NCI-H1417 treated with DMSO at 0.1 percent for 48 hours (cell line): ENCODE results near the gene GPR139.

Experiments
- DNase-seq: peaks from one replicate; lab custom pipeline; 2025; lab: John Stamatoyannopoulos, UW

Gene GPR139

GRCh38 chr16:20053336-20053735 lies 20.4 kb downstream of the GPR139 start:
- DNase-seq: no peak

- no peak for DNase-seq
Measured at GRCh38 chr16:20051611-20052010, 22.1 kb downstream of the GPR139 start.

DNA sequence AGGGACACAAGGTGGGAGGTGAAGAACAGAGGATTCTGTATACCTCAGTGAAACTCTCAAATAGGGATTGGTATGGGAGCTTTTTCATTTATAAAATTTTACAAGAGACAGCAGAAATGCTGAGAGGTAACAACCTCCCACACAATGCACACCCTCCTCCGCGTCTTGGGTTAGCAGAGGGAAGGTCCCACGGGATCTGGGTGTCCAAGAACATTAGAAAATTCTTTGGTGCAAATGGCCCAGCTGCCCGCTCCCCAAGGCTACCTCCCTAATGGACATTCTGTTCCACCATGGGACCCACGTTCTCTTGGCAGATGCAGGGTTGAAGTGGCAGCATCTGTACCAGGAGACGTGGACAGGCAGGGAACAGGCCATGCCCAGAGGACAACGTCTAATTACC lies 22.5 kb downstream of the GPR139 start:
- DNase-seq: no peak

DNA sequence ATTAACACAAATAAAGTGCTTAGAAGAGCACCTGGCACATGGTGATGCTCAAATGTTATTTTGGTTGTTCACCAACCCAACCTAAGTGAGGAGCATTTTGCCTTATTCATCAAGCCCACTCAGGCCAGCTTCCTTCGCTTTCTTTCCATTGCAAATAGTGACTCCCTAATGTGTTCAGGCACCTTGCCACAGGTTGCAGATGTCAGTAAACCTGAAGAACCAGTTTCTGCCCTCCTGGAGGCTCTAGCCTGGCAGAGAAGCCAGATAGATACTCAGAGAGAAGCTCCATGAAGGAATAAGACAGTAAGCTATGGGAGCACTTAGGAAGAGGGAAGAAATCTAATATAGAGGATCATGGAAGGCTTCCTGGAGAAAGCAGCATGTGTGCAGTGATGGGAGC lies 23.9 kb downstream of the GPR139 start:
- DNase-seq: no peak

DNA sequence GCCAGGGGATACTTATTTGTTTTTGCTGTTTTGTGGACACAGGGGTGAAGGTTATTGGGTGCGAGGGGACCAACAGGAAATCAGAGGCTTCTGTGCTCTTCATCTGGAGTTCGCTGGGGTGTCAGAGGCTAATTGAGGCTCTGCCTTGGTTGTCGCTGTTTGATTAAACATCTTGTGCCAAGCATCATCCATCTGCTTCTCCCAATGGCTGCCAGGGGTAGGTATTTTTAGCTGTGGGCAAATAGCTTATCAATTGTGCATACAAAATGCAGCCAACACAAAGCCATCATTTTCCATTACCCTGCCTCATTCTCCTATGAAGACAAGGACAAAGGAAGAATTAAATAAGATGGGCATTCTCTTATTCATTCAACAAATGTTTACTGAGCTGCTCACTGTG lies 27.8 kb downstream of the GPR139 start:
- no peak for DNase-seq

DNA sequence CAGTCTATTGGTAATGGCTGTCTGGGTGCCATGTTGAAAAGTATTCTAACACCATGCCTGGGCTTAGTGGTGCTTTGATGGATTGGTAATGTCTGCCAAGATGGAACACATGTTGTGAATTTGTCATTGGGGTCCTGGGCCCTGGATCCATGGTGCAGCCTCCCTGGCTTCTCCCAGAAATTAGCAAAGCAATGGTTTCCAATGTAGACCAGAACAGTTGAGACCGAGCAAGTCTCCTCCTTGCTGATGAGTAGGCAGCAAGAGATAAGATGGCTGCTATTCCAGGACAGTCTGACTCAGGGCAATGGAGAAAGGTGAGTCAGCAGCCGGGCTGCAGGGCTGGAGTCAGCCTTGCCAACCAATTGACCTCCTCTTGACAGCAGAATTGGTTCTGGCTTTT lies 30.8 kb downstream of the GPR139 start:
- DNase-seq: no peak

GRCh38 chr16:20041924-20042596 lies 31.6 kb downstream of the GPR139 start:
- DNase-seq: no peak

- DNase-seq: no peak
Measured at GRCh38 chr16:20040011-20040410, 33.7 kb downstream of the GPR139 start.

GRCh38 chr16:20029611-20030010 lies 44.1 kb downstream of the GPR139 start:
- DNase-seq: no peak

- no peak for DNase-seq
Measured at GRCh38 chr16:20026361-20027072, 47.2 kb downstream of the GPR139 start.

DNA sequence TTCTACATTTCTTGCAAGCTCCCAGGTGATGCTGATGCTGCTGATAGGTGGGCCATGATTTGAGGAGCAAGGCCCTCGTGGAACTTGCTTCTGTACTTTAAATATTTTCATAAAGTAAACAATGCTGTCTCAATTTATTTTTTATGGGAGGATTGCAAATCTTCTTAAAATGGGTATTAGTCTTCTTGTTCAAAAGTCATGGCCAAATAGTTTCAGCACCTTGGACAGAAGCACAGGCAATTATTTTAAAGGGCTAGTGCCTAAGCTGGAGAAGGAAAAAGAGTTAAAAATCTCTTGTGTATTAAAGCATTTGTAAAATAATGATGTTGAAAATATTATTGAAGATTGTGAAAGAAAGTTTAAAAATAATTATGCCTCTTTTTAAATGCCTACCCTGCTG lies 50.5 kb downstream of the GPR139 start:
- no peak for DNase-seq

- no peak for DNase-seq
Measured at GRCh38 chr16:20020976-20021375, 52.7 kb downstream of the GPR139 start.

DNA sequence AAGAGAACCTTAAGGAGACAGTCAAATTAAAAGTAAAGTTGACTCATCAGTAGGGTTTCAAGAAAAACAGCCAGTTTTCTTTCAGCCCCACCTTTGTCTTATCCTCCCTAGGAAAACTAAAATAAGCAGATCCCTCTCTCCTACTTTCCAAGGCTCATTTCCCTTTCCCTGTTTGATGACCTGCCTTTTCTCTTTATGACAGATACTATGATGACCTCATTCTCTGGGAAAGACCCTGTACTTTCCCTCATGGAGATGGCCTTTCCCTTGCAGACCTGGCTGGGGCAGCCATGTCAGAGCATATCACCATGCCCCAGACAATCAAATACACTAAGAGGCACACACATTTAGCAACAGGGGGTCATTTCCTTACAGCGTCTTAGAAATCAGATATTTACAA lies 53.6 kb downstream of the GPR139 start:
- no peak for DNase-seq

- DNase-seq: no peak
Measured at GRCh38 chr16:20016234-20016633, 57.5 kb downstream of the GPR139 start.

DNA sequence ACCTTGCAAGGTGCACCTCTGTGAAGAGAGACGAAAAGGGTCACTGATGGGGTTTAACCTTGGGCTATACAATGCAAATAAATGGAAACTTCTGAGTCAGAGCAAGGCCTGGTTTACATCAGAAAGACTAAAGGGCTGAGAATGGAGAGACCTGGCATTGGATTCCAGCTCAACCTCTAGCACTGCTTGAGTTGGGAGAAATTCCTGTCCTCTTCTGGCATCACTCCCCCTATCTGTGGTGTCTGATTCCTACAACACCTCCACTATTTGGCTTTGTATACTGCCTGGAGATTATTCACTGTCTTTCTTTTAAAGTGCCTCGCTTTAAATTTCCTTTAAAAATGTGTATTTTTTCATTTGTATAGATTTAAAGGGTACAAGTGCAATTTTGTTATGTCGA lies 68.8 kb downstream of the GPR139 start:
- DNase-seq: no peak

- DNase-seq: no peak
Measured at GRCh38 chr16:20002936-20003335, 70.8 kb downstream of the GPR139 start.

DNA sequence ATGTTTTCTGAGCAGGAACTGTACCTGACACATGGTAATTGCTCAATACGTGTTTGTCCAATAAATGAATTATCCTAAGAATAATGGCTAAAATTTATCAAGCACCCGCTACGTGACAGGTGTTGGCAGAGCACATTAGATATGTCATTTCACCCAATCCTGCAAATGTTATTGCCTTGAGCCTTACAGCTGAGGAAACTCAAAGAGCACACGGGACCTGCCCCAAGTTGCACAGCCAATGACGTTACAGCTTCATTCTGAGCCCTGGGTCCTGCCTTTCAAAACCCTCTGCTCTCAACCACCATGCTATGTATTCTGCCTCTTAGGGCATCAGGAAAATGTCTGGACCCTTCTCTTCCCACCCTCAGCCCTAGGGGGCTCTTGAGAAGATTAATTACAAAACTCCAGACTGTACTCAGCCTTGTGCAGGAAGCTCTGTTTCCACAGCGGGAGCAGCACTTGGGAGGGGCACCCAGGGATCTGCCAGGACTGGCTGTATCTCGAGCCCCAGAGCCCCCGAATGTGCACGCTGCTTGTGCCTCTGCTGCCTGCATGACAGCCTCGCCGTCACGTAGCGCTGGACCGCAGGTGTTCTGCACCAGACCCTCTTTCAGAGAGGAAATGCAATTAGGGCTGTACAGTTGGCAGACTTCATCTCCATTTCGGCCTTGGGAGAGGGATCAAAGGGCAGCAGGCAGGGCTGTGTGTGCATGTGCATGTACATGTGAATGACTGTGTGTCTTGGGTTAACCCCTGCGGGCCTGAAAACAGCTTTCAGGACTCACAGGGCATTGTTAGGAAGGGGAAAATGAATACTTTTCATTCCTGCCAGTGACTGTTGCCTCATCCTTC lies 71.6 kb downstream of the GPR139 start:
- no peak for DNase-seq

DNA sequence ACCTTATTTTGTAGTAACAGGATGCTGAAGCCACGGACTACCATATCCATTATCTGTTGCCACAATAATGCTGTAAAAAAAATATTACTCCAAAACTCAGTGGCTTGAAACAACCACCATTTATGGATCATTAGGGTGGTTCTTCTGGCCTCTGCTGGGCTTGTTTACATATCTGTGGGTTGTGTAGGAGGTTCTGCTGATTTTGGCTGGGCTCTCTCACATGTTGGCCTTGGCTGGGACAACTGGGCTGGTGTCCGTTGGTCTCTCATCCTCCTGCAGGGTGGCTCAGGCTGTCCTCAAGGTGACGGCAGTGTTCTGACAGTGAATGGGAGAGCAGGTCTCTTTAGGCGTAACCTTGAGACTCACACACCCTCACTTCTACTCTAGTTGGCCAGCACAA lies 76.0 kb downstream of the GPR139 start:
- DNase-seq: no peak

DNA sequence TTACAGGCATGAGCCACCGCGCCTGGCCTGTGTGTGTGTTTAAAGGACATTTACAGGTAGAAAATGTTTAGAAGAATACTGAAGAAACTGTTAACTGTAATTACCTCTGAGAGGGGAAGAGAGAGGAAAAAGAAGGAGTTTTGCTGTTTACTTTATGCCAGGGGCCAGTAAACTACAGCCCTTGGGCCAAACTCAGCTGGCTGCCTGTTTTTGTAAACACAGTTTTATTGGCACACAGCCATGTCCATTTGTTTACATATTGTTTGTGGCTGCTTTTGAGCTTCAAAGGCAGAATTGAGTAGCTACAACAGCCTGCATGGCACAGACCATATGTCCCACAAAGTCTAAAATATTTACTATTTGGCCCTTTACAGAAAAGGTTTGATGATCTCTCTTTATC lies 76.4 kb downstream of the GPR139 start:
- DNase-seq: no peak

DNA sequence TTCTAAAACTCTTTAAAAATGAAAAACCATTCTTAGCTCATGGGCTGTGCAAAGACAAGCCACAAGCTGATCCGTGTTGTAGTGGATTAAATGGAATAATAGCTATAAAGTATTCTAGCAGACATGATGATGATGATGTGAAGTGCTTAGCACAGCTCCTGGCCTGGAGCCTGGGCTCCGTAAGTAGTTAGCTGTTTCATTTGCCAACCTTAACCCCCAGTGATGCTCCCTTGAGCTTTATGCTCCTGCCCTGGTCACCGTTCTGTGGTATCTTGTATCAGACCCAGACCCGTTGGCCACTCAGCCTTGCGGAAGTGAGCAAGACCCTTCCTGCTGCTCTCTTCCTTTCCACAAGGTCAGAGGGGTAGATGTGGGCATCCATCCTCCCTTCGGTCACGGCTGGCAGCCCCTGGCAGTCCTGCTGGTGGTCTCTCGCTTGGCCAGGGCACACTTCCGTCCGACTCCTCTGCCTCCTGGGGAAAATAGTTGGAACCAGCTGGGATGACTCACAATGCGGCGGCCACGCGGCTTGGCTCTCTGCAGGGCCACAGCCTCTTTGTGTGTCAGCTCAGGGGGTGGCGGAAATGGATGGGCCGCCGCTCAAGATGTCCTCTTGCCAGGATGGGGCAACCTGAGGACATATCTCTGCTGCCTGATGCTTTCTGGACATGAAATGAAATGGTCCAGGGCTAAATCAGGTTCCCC lies 79.1 kb downstream of the GPR139 start:
- DNase-seq: no peak

- no peak for DNase-seq
Measured at GRCh38 chr16:19991614-19992013, 82.1 kb downstream of the GPR139 start.

DNA sequence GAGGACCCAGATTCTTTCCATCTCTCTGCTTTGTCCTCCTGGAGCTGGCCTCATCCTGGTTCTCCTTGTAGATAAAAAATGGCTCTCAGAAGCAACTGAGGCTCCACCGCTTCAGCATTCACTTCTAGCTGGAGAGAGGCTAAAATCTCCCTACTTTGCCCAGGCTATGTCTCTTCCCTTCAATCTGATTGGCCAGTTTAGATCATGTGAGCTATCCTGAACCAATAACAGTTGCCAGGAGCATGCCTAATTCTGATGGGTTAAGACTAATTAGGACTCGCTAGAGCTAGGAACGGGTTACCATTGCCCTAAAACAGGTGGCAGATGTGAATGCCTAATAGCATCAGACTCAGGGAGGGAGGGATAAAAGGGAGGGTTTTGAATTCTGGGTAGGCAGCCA lies 89.6 kb downstream of the GPR139 start:
- DNase-seq: no peak
